GM19438 (cell line): ENCODE measurements around the gene EVPL.

ENCODE experiments used
- ATAC-seq: cut with Tn5 transposase; IDR thresholded peaks from one replicate; pipeline ENCODE4 v1.9.1; 2021; ENCODE audit warnings: low read depth; ENCODE audit not compliant: unreplicated experiment

The EVPL gene

DNA sequence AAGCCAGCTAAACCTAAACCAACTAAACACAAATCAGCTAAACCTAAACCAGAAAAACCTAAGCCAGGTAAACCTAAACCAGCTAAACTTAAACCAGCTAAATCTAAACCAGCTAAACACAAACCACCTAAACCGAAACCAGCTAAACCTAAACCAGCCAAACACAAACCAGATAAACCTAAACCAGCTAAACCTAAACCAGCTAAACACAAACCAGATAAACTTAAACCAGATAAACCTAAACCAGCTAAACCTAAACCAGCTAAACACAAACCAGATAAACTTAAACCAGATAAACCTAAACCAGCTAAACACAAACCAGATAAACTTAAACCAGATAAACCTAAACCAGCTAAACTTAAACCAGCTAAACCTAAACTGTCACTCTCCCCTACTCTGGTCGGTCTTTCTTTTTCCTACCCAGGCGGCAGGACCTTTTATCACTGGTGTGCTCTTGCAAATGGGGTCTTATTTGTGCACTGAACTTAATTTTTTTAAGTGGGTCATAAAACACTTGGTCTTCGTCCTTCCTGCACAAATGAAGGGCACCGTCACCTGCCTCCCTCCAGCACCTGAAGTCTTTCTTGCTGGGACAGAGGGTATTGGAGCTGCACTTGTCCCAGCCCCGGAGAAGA is 7.2 kb downstream of the EVPL start:
- ATAC-seq = no peak

DNA sequence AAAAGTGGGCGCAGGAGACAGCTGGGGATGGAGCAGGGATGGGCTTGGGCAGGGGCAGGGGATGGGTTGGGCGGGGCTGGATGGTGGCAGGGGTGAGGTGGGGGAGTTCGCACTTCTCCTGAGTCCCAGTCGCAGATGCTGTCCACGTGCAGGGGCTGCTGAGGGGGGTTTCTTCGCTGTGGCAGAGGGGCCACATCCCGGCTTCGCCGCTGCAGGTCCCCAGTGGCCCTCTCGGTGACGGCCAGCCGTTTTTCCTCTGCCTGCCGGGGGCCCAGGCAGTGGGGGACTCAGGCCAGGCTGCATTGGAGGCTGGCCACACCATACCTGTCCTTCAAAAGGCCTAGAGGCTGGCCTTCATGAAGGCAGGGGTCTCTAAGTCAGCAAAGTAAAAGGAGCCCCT is 8.3 kb downstream of the EVPL start:
- ATAC-seq = no peak

DNA sequence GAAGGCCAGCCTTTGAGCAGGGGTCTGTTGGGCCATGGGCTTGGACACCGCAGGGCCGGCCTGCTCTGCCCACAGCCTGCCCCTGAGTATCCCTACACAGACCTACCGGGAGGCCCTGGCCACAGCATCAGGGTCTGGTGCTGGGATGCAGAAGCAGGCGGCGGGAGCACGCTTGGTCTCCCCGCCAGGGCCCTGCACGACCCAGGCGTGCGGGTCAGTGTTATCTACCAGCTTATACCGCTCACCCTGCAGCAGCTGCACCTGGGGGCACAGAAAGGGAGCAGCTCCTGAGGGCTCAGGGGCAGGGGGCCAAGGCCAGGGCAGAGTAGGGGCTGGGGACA is 8.8 kb downstream of the EVPL start:
- no peak for ATAC-seq

DNA sequence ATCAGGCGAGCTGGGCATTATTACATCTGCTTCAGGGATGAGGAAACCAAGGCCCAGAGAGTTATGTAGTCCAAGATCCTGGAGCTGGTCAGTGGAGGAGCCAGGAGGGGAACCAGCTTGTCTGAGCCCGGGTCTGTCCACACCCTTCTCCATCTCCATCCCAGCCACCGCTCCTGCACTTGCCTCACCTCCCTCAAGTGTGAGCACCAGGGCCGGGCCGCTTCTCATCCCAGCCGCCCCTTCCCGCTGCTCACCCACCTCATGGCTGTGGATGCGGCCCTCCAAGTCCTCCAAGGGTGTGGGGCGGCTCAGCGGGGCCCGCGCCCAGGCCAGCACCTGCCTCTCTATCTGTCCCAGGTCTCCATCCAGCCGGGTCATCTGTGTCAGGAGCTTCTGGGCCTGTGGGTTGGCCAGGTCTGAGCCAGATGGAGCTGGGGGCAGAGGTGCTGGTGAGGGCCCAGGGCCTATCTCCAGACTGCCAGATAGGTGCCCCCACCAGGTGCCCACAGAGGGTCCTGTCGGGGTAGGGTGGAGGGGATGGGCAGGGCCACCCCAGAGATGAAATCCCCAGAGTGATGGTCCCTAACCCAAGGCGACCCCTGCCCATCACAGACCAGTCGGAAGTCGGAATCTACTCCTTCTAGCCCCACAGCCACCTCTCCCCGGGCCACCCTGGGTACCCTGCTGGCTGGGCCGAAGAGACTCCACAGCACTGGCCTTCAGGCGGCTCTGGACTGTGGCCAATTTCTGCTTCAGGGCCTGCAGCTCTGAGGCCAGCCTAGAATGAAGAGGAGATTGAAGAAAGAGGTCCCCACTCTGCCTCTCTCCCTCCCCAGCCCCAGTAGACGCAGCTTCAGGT is 9.4 kb downstream of the EVPL start:
- no peak for ATAC-seq

DNA sequence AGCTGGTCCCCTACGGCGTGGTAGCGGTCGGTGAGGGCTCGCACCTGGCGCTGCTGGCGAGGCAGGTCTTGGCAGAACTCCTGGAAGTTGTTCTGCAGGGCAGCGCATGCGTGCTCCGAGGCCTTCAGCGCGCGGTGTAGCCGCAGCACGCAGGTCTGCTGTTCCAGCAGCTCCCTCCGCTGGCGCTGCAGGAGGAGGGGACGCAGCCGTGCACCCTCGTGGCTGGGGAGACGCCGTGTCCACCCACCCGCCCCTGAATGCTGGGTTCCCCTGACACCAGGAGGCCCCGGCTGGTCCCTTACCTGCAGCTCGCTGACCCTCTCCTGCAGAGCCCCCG is 12.2 kb downstream of the EVPL start:
- no peak for ATAC-seq

DNA sequence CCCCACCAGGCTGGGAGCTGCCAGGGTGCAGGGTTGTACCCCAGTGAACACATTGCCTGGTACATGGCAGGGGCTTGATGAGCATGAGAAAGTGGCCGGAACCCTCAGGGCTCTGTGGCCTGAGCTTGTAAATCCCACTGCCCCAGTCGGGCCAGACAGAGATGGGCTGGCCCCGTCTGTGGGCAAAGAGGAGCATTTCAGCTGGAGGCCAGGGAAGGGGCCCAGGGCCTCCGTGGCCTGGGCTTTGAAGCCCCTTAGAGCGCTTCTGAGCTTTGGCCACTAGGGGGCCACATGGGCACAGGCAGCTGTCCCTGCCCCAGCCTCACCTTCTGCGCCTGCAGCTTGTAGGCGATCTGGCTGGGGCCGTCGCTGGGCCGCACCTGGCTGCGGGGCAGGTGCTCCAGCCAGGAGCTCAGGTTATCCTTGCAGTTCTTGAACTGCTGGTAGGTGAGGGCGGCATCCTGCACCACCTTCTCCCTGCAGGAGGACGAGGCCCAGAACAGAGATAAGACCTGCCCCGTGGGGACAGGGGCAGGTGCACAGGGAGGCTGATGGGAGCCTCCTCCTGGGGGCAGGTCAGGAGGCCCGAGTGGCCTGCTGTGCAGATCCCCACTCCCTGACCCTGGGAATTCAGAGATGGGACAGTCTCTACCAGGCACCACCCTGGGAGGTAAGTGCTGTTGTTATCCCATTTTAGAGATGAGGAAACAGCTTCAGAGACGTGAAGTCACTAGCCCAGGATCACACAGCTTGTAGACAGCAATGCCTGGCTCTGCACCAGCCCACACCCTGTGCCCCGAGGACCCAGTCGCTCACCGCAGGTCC is 12.8 kb downstream of the EVPL start:
- ATAC-seq = no peak

DNA sequence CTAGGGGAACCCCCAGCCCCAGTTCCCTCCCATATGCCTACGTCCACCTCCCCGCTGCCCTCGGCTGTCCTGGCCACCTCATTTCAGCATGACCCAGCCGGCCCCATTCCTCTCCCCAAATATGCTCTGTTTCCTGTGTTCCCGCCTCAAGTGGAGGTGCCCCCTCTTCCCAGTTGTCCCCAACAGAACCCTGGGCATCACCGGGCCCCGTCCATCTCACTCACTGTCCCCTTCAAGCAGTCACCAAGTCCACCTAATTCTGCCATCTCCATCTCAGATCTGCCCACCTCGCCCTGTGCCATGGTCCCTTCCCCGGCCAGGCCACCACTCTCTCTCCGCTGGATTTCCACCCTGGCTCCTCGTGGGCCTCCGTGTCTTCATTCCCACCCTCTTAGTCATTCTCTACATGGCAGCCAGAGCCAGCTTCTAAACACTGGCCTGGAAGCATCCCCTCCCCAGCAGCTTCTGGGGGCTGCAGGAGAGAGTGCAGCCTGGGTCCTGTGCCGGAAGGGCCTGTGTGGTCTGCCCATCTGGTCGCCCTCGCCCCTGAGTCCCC is 13.7 kb downstream of the EVPL start:
- no peak for ATAC-seq

DNA sequence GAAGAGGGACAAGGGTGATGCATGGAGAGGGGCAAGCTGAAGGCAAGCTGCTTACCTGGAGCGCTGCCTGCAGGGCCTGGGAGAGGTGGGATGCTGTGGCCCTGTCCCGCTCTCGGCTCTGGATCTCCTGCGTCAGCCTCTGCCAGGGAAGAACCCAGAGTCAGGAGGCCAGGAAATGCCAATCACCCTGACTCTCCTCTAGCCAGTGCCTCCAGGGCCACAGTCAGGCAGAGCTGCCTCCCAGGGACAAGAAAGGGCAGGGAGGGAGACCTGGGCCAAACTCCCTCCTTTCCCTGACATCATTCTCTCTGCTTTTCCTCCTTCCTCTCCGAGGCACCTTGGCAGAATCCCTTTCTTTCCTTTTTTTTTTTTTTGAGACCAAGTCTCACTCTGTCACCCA is 15.2 kb downstream of the EVPL start:
- ATAC-seq = no peak

DNA sequence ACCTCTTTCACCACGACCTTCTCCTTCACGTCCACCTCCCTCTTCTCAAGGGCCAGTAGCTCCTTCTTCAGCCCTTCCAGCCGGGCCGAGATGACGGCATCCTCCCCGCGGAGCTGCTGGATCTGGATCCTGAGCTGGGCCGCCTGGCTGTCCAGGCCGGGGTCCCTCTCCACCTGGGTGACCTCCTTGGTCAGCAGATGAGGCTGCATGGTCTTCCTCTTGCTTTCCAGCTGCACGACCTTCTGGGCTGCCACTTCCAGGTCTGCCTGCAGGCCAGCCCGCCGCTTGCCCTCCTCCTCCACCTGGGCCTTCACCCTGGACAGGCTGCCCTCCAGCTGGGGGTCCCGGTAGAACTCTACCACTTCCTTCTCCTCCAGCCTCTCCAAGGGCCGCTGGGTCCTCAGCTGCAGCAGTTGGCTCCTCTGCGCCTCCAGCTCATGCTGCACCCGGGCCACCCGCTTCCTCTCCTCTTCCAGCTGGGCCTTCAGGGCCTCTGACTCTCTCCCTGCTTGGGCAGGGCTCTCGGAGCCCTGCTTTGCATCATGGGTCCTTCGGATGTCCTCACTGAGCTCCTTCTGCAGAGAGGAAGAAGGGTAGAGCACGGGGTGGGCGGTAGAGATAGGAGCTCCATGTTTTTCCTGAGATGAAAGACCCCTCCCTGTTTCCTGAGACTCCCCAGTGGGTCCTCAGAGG is 17.0 kb downstream of the EVPL start:
- ATAC-seq = no peak

DNA sequence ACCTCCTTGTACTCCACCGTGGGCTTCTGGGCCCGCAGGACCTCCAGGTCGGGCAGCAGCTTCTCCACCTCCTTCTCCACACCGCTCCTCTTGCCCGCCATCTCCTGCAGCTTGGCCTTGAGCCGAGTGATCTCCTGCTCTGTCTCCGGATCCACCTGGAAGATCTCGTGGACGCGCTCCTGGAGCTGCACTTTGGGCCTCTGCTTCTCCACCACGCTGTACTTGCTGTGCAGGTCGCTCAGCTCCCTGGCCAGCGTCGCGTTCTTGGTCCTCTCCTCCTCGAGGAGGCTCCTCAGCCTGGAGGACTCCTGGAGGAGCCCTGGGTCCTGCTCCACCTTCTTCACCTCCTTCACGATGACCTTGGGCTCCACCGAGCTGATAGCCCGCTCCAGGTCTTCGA is 17.7 kb downstream of the EVPL start:
- ATAC-seq = no peak

DNA sequence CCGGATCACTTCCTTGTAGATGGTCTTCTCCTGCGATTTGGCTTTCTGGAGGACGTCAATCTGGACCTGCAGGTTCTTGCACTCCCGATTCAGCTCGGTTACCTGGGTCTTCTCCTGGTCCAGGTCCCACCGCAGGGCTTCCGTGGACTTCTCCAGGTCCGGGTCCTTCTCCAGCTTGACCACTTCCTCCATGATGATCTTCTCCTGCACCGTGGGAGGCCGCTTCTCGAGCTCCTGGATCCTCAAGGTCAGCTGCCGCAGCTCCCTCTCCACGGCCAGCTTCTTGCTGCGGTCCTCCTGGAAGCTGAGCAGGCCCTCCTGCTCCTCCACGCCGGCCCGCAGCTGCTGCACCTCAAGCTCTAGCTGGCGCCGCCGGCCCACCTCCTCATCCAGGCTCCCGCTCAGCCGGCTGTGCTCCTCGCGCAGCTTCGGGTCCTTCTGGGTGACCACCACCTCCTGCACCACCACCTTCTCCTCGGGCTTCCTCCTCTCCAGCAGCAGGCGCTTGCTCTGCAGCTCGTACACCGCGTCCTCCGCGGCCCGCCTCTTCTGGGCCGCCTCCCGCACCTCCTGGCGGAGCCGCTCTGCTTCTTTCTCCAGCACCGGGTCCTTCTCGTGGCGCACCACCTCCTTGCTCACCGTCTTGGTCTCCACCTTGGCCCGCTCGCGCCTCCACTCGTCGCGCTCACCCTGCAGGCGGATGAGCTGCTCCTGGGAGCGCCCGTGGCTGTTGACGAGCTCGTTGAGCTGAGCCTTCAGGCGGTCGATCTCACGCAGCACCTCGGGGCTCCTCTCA is 18.3 kb downstream of the EVPL start:
- ATAC-seq = no peak

DNA sequence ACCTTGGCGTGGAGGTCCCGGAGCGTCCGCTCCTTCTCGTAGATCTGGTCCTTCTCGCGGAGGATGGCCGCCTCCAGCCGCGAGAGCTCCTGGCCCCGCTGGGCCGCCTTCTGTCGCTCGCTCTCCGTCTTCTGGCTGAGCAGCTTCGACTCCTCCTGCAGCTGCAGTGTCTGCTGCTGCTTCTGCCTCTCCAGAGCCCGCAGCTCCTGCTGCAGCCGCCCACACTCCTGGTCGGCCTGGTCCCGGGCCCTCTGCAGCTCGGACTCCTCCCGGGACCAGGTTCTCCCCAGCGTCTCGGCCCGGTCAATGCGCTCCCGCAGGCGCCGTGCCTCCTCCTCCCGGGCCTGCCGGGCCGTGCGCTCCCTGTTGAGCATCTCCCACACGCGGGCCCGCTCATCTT is 18.9 kb downstream of the EVPL start:
- ATAC-seq = no peak

DNA sequence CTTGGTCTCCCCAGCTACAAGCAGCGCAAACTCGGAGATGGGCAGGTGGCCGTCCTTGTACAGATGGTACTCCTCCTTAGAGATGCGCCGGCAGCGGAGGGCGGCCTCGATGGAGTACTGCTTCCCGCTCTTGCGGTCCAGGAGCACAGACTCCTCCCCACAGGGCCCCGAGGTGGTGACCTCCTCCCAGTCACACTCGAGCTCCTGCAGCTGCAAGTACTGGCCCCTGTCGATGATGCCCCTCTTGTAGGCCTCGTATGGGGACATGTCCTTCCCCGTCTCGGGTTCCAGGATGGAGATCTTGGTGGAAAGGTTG is 19.3 kb downstream of the EVPL start:
- no peak for ATAC-seq

DNA sequence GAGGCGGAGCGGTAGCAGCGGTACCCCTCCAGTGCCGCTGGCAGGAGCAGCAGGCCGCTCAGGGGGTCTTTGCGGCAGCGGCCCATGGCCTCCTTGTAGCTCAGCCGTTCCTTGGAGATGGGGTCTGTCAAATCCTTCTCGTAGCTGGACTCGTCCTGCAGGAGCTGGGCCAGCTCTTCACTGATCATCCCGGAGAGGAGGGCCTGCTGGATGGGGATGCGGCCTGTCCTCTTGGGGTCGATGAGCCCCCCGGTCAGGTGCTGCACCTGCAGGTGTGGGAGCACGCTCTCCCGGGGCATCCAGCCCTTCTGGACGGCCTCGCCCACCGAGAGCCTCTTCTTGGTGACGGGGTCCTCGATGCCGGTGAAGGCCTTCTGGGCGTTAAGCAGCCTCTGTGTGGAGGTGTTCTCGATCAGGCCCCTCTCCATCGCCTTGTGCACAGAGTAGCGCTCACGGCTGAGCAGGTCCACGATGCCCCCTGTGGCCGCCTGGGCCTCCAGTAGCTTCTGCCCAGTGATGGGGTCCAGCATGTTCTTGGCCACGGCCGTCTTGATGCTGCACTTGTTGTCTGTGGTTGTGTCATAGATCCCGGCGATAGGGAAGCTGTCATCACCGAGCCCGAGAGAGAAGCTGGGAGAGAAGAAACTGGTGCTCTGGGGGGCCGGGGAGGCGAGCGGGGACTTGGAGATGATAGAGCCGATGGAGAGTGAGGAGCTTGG is 19.8 kb downstream of the EVPL start:
- ATAC-seq = no peak

DNA sequence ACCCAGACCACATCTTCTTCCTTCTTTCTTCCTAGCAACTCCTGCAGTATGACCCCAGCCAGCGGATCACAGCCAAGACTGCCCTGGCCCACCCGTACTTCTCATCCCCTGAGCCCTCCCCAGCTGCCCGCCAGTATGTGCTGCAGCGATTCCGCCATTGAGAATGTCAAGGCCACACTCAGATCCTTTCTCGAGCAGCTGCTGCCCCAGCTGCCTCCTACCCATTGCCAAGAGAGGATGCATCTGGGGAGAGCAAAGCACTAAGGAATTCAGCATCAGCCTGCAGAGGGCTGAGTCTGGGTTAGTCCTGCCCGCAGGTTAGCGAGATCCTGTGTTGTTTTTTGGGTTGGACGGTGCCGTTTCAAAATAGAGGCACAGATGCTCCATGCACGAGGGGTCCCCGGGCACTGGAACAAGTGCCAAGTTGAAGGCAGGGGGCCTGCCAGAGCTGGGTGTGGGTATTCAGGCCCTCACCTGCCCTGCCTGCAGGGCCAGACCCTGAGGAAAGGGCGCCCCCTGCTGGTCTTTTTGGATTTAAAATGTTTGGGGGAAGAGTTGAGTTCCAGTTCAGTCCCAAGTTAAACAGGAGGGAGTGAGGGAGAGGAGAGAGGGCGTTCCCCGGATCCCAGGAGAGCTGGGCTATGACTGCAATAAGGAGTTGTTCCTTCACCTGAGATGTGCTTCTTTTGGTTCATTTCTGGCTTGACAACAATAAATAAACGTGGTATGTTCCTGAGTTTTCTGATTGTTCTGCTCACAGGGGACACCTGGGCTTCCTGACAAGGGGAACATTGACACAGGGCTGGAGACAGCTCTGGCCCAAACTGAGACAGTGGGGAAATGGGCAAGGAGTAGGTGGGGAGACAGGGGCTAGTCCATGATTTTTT is 21.6 kb downstream of the EVPL start:
- no peak for ATAC-seq

DNA sequence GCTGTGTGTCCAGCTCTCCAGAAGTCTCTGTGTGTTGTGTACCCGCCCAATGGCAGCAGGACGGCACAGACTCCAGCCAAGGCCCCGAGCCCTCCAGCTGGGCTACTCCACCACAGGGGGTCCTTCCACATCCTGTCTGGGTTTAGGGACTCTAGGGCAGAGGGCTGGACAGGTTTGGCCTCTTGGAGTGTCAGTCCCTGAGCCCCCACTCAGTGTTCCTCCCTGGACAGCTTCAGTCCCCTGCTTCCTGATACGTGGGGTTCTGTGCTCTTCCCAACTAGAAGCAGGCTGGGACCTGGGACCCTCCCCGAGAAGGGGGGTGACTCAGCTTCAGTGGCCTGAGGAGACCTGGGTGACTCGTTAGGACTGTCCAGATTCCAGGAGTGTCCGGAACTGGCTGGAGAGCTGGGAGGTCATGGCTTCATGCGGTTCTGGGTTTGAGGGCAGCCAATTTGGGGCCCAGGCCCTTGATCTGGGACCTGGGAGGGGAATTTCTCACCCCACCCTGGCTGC is 22.3 kb downstream of the EVPL start:
- ATAC-seq = no peak

DNA sequence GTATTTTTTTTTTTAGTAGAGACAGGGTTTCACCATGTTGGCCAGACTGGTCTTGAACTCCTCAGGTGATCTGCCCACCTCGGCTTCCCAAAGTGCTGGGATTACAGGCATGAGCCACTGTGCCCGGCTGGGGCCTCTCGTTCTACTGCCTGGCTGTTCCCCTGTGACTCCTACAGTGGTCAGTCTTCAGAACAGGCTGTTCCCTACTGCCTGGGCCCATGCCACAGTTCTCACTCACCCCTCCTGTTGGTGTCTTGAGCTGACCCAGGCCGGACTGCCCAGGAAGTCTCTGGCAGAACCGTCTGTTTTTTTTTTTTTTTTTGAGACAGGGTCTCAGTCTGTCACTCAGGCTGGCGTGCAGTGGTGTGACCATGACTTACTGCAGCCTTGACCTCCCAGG is 23.2 kb downstream of the EVPL start:
- no peak for ATAC-seq

DNA sequence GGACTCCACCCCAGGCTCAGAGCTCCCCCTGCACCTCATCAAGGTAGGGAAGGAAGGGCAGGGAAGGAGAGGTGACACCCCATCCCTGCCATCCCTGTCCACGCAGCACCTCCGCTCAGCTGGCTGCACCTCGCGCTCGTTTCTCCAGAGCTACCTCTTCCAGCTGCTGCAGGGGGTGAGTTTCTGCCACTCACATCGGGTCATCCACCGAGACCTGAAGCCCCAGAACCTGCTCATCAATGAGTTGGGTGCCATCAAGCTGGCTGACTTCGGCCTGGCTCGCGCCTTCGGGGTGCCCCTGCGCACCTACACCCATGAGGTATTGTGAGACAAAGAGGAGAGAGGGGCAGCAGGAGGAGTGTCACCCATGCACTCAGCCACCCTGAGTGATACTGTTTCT is 25.0 kb downstream of the EVPL start:
- no peak for ATAC-seq
